Right lung (tissue), 5 donors: ENCODE data around the gene LASP1. TPM values are rescaled to one million over a fixed set of nuclear protein-coding genes. Genes with fewer than 3 reads are reported as not detected.
"Not testable (repeated sequence)": the region's sequence is repeated elsewhere in the genome, so short reads cannot be mapped to it uniquely, and the experiment has no call there.

ENCODE experiments used
- DNase-seq, 2 donors: peaks; one replicate each; pipeline ENCODE4 v3.0.0-alpha.2; 2013
- polyA plus RNA-seq, 5 donors: library from polyadenylated mRNA; unstranded; fragments of 120-200 nt; gene quantifications; one replicate each; pipeline versions ENCODE4 v1.2.1 to v1.2.3, GENCODE V29; 2013; ENCODE audit warnings: inconsistent platforms in 1 of 5, low replicate concordance in 1 of 5; ENCODE audit not compliant: insufficient read length in 5 of 5, insufficient read depth in 1 of 5

LASP1 gene
- polyA plus RNA-seq, 5 donors, result 132 to 164 (median 144) TPM

- peak; percentile 77 to 82 for DNase-seq
These were observed 52.9 kb downstream of the LASP1 start for GRCh38 chr17:38922538-38923297.

DNA sequence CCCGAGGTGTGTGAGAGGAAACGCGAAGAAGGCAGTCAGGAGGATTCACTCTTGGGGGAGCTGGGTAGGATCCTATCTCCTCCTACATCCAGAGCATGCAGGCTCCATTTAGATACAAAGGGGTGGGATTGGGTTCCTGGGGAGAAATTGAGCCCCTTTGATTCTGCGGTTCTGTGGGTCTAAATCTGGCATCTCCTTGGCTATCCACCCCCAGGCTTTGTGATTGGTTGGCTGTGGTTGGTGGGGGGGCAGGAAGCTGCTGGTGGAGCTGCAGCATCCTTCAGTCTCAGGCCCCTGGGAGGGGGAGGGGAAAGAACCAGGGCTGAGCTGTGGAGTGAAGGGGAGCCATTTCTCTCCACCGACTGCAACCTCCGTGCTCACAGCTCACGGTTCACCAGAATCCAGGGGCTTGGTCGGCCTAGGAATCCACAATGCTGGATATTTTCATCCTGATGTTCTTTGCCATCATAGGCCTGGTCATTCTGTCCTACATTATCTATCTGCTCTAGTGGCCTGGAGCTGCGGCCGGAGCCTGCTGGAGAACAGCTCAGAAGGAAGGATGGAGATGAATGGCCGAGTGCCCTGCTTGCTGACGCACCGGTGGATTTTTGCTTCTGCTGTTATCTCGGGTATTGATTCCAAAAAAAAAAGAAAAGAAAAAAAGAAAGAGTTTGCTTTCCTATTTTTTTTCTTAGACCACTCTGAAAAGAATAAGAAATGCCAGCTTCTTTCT lies 55.6 kb downstream of the LASP1 start, which contains the start of gene LASP1NB:
Gene LASP1NB (plus strand): TSS at position 352 of the 733 bp plus-strand sequence.
- DNase-seq, result no peak

- no peak for DNase-seq
These were observed 56.6 kb downstream of the LASP1 start for GRCh38 chr17:38926293-38927070.

GRCh38 chr17:38930782-38931181 lies 60.9 kb downstream of the LASP1 start:
- not testable (repeated sequence) for DNase-seq

DNA sequence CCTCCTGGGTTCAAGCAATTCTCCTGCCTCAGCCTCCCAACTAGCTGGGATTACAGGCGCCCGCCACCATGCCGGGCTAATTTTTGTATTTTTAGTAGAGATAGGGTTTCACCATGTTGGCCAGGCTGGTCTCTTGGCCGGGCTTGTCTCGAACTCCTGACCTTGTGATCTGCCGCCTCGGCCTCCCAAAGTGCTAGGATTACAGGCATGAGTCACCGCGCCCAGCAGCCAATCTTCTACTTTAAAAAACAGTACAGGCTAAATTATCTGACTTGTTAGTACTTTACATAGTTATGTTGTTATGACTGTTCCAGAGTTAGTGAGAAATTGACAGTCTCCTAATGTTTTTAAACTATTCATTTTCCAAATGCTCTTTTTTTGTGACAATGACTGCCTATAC lies 64.1 kb downstream of the LASP1 start:
- not testable (repeated sequence) for DNase-seq

GRCh38 chr17:38939987-38940386 lies 70.1 kb downstream of the LASP1 start:
- DNase-seq, result no peak

- no peak for DNase-seq
These were observed 70.5 kb downstream of the LASP1 start for GRCh38 chr17:38940404-38940803.

DNA sequence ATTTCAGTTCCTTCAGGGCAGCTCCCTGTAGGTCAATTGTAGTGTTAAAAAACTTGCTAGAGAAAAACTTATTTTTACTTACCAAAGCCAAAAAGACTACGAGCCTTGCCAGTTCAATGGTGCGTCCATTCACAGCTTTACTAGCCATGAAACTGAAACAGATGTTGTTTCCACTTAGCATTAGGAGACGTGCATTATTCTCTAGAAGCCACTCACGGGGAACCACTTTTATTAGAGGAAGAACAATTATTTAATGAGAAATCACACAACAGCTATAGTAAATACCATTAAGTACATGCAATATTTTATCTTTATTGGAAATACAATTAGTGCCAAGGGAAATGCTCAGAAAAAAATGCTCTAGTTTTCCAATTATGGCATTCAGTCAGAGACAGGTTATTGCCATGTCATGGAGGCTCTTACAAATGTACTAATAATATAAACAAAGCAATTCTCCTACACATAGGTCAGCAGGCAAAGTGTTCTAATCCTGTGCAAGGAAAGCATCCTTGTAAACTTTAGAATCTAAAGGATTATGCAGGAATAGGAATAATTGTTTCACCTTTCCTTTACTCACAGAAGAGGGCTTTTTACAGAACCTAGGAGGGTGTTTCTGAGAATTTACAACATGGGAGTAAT lies 73.0 kb downstream of the LASP1 start:
- no peak for DNase-seq

DNA sequence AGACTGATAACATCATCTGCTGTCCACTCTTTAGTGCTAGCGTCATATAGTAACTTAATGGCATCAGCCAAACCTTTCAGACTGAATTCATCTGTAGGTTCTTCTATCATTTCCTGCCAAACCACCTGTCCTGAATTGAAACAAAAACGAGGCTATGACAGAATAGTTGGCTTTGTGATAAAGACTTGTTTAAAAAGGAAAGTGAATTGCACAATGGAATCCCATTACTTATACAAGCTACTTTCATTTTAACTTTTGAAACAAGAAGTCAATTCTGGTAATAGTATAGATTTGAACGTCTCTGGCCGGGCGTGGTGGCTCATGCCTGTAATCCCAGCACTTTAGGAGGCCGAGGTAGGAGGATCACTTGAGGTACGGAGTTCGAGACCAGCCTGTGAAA lies 73.7 kb downstream of the LASP1 start:
- no peak for DNase-seq

DNA sequence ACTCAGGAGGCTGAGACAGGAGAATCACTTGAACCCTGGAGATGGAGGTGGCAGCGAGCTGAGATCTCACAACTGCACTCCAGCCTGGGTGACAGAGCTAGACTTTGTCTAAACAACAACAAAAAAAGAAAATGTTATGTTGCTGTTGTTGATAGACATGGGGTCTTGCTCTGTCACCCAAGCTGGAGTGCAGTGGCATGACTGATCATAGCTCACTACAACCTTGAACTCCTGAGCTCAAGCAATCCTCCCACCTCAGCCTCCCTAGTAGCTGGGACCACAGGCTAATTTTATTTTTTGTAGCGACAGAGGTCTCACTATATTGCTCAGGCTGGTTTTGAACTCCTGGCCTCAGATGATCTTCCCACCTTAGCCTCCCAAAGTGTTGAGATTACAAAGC lies 77.3 kb downstream of the LASP1 start:
- no peak for DNase-seq

- not testable (repeated sequence) for DNase-seq
These were observed 83.9 kb downstream of the LASP1 start for GRCh38 chr17:38953800-38954199.

- no peak for DNase-seq
These were observed 88.5 kb downstream of the LASP1 start for GRCh38 chr17:38958326-38958725.

GRCh38 chr17:38958756-38959155 lies 88.9 kb downstream of the LASP1 start:
- DNase-seq, result no peak

DNA sequence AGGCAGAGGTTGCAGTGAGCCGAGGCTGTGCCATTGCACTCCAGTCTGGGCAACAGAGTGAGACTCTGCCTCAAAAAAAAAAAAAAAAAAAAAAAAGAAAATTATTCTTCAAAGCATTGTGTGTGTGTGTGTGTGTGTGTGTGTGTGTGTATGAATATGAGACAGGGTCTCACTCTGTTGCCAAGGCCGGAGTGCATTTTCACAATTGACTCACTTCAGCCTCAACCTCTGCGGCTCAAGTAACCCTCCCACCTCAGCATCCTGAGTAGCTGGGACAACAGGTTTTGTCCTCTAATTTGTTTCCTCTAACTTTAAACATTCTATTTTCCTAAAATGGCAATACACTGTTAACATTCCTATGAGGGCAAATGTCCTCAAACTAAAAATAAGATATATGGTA lies 89.7 kb downstream of the LASP1 start:
- DNase-seq, result no peak

- DNase-seq, result no peak
These were observed 90.5 kb downstream of the LASP1 start for GRCh38 chr17:38960402-38960801.

GRCh38 chr17:38961413-38961812 lies 91.6 kb downstream of the LASP1 start:
- DNase-seq, result no peak

GRCh38 chr17:38967290-38967738 lies 97.5 kb downstream of the LASP1 start, which contains the start of gene FBXO47:
TSS of gene FBXO47 (minus strand) at chr17:38967403. CDS start at chr17:38963025, 4,378 bp downstream.
- DNase-seq, result peak; percentile 65 to 73

GRCh38 chr17:38969281-38969680 lies 99.4 kb downstream of the LASP1 start:
- no peak for DNase-seq

DNA sequence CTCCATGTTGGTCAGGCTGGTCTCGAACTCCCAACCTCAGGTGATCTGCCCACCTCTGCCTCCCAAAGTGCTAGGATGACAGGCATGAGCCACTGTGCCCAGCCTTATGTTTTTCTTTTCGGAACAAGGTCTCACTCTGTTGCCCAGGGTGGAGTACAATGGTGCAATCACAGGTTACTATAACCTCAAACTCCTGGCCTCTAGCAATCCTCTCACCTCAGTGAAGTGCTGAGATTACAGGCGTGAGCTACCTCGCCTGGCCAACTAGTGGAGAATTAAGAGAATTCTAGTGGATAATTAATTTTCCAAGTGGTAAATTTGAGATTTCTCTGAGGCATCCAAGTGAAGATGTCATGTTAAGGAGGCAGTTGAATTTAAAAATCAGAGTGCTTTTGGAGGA lies 100.3 kb downstream of the LASP1 start:
- no peak for DNase-seq

DNA sequence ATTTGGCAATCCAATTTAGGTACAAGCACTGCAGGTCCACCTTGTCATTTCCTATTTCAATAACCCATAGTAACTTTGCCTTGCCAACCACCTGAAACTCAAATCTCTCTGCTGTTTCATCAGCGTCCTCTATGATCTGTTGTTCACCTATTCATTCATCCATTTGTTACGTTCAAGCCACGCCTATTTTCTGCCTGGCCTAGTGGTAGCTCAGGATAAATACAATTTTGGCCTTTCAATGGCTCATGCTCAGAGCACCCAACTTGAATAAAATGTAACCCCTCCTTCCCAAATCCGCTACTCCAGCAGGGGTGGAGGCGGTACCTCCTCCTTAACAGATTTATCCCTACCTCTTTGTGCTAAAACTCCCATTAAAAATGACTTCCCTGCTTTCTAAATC lies 100.9 kb downstream of the LASP1 start:
- DNase-seq, result no peak
